NCI-H1105 (cell line): ENCODE data around the gene EIF4E2.
"Not testable (repeated sequence)": the region's sequence is repeated elsewhere in the genome, so short reads cannot be mapped to it uniquely, and the experiment has no call there.

Source experiments
- DNase-seq: peaks from one replicate; lab custom pipeline; 2025; lab: John Stamatoyannopoulos, UW

The EIF4E2 gene

DNA sequence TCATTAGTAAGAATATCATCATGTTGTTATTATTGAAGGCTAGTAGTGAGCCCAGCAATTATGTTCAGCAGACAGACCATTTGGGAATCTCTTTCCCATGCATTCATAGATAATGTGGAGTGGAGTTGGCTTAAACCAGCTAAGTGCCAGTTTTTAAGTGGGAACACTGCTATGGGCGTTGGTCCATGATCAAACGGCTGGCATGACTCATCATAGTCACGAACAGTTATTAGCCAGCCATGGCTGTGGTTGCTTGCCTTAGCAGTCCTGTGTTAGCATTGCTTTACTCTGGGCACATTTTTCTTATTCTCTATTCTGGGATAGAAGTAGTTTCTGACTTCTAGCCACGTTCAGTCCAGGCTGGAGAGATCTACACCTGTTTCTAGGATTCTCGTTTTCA lies 17.7 kb downstream of the EIF4E2 start:
- DNase-seq = no peak

DNA sequence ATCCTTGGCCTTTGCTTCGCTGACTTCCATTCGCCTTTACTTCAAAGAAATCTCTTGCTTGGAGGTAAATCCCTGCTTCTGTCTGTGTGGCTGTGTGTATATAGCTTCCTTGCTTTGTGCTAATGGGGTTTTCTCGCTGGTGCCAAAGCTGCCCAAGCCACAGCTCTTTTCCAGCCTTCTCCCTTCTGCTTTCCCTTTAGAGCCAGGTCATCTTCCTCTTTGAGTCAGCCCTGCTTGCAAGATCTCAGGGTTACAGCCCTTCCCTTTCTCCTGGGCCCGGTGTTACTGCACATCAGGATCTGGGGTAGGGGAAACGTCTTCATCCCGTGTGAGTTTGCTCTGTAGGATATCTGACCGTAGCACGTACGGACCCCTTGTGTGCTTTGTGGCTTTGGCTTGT lies 19.1 kb downstream of the EIF4E2 start:
- DNase-seq = no peak

DNA sequence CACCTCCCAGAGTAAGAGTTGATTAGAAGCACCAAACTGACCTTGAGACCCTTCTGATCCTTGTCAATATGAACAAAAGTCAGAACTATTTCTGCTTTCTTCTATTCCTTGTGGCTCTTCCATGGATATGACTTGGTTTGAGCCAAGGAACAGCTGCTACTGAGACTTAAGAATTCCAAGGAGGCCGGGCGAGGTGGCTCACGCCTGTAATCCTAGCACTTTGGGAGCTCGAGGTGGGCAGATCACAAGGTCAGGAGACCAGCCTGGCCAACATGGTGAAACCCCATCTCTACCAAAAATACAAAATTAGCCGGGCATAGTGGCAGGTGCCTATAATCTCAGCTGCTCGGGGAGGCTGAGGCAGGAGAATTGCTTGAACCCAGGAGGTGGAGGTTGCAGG lies 20.0 kb downstream of the EIF4E2 start:
- not testable (repeated sequence) for DNase-seq

DNA sequence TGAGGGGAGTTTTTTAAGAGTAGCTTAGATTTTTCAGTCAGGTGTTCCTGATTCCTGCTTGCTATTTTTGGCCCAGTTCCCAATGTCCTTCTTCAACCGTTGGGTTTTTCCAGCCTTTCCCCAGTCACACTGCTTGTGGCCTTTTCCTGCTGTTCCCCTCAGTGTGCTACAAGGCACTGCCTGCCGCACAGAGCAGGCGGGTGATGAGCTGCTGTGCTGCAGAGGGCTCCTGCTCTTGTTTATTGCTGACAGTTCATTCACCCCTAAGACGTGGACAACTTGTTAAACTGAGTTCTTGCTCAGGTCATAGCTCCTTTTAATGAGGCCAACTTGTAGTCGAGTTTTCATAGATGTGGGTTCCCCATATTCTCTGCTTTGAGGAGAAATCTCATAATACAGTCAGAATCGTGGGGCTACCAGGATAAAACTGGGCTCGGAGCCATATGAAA lies 20.6 kb downstream of the EIF4E2 start:
- DNase-seq = no peak

DNA sequence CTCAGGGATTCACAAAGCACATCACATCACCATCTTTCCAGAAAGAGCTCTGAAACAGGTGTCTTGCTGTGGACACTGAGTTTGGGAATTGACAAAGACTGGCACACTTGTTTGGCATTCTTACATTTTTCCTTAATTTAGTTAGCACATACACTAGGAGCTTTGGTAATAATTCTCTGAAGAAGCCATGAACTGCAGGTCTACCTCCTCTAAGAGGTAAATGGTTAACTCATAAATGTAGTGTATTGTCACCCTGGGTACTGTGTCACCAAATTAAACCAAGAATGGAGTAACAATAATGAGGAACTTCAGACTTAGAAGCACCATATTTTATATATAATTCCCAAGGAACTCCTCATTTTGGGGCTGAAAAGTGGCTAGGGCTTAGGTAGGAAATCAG lies 22.6 kb downstream of the EIF4E2 start:
- DNase-seq = no peak

DNA sequence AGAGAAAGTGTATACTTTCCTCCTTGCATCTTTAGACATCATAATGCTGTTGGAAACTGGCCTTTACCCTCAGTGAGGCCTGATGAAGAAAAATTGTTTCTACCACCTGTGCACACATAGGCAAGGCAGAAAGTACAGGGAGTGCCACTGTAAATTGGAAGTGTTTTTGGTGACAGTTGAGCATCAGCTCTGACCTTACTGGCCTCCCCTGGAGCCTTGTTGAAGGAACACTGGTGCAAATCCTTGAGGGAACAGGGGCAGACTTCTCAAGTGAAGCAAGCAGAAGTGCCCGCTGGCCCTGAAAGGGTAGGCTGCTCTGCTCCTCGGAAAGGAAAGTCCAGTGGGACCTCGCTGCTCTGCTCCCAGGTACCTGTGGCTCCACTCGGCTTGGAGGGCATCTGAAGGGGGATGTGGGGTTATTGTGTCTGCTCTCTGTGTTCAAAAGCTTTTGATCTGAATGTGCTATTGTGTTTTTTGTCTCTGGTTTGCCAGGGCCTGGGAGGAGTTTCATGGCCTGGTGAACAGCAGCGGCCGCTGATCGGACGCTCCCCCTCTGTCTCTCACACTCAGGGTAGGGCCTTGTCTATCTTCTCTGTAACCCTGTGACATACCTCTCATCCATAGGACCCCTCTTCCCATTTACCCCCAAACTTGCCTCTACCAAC lies 23.4 kb downstream of the EIF4E2 start:
- DNase-seq = no peak

DNA sequence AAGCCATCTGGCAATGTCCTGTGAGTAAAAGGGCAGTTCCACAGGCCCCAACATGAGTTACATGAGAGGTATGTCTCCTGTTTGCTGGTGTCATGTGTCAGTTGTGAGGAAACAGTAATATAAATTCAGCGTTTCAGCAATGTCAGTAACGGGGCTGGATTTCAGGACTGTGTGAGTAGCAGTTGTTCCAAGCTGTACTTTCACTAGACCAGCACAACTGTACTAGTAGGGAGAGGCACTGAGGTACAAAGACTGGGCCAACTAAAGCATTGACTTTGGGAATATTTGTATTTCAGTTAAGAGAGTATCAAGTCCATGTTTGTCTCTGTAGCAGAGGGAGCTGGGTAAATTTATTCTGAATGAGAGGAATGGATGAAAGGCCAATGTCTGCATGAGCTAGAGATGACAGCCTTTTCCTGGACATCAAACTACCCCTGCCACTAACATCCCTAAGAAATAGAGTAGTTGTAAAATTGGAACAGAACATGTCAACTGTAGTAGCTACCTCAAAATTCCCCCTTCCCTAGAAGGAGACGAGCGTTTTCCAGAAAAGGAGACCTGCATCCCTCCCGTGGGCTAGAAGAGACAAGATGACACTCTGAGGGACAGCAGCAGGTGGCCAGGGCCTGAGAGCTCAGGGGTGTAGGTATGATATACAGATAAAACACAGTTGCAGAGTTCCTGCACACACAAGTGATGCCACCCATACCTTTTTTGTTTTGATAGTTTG lies 24.4 kb downstream of the EIF4E2 start:
- DNase-seq = no peak

DNA sequence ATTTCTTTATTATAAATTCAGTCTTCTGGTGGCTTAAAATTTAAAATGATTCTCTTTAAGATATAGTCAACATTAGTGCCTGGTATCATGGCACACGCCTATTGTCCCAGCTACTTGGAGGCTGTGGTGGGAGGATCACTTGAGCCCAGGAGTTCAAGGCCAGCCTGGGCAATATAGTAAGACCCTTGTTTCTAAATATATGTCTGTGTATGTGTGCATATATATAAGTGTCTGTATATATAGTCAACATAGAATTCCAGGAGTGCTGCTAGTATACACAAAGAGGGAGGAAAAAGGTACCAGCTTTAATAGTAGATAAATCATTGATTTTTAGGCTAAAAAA lies 24.9 kb downstream of the EIF4E2 start:
- DNase-seq = no peak

DNA sequence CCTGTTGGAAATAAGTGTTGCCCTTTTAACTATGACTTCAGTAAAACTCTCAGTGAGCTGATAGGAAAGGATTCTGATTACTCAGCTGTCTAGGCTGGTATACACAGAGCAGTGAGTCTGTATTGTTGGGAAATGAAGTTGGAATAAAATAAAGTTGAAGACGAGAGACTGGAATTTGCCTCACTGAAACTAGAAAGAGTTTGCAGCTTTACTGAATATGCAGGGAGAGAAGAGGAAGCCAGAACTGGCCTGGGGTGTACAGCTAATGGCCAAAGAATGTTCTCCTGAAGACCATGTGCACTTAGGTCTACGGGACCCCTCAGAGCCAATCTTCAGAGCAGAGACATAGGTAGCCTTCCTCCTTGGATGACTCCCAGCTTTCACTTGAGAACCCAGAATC lies 26.5 kb downstream of the EIF4E2 start:
- no peak for DNase-seq

DNA sequence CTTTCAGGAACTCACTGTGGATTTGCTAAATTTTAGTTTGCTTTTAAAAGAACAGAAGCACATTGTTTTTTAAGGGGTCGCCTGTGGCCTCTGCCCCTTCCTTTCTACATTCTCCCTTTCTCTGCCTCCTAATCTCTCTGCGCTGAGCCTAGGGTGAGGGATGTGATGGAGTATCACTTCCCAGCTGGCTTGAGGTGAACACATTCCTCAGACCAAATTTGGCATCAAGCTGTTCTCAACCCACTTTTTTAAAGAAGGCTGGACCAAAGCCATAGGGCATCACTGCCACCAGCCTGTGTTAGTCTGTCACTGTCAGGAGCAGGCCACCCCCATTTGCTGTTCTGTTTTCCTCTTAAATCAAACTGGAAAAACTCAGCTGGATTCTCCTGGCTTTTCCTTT lies 27.4 kb downstream of the EIF4E2 start:
- no peak for DNase-seq

DNA sequence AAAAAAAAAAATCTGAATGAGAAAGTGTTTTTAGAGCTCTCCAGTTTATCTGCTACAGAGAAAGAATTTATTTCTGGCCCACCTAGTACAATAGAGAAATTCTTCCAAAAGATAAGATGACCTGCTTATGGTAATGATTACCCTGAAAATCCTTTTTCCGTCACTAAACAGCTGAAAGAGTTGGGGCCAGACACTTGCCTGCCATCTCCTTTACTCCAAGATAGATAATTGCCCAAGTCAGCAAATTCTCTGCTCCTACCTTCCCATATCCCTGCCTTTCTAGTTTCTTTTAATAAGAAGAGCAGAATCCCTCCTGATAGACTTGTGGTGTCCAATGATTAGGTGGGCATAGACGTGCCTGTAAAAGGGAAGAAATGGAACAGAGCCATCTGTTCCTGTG lies 28.1 kb downstream of the EIF4E2 start:
- no peak for DNase-seq

DNA sequence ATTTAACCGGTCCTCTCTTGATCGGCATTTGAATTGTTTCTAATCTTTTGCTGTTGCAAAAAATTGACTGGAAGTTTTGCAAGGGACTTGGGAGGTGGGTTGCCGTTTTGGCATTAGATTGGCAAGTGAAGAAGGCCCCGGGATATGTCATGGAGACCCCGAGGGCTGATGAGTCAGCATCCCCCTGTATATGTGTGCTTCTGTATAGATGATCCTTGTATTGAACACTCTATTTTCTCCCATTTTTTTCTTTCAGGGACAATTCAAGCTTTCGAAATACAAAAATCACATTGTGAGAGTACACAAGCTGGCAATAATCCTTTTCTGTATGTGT lies 30.1 kb downstream of the EIF4E2 start:
- DNase-seq = no peak

DNA sequence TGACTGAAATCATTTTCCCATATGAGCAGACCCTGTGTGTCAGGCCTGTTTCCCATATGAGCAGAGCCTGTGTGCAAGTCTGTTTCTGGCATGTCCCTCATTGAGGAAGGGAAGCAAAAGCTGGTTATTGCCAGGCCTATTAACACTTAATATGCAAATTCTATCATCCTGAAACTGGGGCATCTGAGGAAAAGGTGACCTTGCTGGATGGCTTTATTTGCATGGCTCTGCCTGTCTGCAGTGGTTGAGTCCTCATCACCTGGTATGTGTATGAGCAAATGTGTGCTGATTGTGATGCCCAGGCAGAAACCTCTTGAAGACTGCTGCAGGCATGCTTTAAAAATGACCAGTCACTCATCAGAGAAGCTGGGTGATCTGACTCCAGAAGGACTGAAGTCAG lies 31.2 kb downstream of the EIF4E2 start:
- no peak for DNase-seq

DNA sequence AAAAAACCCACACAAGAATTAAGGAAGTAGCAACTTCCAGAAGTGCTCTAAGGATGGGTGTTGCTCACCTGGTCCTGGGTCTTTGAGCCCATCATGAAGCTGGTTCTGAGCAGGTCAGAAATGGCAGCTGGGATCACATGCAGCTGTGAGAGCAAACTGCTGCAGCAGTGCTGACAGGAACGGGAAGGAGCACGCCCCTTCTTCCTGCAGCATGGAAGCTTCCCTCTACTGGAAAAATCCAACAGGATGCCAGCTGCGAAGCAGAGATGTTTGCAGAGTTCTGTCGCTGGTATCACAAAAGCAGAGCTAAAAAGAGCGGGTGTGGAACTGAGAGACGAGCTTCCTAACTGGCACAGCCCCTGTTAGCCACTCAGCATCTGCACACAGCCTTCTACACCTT lies 33.7 kb downstream of the EIF4E2 start:
- no peak for DNase-seq

DNA sequence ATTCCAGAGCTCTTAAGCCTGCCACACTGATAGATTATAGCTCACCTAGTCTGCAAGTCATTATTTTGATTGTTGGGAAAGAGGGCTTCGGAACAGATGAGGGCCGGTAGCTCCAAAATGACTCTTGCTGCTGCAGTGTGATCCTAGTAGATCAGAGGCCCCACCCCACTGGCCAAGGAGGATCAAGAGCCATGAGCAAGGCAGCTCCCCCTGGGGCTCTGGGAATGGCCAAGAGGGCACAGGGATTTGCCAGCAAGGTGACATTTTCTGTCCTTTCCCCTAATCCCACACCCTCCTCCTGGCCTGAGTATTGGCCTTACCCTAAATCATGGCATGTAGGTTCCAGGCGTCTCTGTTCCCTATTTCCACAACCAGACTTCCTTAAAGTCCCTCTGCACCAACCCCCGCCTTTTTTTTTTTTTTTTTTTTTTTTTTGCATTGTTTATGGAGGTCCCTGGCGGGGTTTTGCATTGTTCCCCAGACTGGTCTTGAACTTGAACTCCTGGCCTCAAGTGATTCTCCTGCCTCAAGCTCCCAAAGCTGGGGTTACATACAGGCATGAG lies 36.5 kb downstream of the EIF4E2 start:
- no peak for DNase-seq

DNA sequence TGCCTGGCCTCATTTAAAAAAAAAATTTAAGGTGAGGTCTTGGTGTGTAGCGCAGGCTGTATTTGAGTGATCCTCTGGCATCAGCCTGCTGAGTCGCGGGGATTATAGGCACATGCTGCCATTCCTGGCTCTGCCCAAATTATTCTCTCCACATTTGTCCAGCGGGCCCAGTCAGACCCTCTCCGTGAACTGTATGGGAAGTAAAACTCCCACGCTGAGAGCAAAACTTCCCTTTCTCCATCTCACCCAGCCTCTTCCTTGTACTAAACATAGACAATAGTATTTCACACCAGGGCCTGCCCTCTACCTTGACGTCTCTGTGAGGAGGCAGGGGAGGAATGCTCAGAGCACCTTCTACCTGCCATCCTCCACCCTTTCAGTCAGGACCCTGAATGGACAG lies 37.0 kb downstream of the EIF4E2 start:
- no peak for DNase-seq

DNA sequence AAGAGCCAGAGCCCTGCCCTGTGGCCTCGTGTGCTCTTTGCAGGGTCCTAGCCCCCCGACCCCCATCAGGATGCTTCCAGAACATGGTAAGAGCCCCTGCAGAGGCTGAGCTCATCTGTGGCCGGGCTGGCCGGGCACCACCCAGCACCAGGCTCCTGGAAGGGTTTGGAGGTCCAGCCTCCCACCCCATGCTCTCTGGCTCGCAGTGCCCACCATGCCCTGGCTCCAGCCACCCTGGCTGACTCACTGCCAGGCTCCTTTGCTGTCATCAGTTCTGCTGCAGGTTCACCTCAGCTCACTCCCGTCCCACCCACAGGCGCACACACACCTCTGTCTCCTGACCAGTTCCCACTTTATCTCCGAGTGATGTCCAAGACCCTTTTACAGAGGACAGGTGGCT lies 37.5 kb downstream of the EIF4E2 start:
- DNase-seq = no peak

DNA sequence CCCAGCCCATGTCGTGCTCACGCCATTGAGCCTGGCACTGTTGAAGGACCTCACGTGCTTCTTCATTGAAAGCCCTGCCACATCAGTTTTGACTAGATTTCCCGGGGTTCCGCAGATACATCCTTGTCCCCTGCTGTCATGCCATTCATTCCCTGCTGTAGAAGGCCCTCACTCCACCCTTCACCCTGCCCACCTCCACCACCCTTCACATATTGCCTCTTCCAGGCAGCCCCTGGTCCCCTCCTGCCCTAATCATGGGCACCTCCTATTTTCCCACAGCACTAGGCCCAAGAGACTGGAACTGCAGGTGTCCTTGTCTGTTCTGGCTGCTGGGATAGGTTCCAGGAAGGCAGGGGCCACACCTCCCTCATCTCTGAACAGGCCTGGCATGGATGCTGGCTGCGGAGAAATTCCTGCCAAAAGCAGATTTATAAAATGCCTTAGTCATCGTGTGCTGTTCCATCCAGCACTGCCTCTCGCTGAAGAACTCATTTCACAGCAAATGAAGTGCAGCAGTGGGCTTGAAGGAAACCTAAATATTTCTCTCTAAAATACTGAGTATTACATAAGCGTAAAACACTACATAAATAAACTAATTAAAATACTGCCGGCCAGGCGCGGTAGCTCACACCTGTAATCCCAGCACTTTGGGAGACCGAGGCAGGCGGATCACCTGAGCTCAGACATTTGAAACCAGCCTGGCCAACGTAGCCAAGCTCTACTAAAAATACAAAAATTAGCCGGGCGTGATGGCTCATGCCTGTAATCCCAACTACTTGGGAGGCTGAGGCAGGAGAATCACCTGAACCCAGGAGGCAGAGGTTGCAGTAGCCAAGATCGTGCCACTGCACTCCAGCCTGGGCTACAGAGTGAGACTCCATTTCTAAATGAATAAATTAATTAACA lies 38.4 kb downstream of the EIF4E2 start:
- DNase-seq = no peak

DNA sequence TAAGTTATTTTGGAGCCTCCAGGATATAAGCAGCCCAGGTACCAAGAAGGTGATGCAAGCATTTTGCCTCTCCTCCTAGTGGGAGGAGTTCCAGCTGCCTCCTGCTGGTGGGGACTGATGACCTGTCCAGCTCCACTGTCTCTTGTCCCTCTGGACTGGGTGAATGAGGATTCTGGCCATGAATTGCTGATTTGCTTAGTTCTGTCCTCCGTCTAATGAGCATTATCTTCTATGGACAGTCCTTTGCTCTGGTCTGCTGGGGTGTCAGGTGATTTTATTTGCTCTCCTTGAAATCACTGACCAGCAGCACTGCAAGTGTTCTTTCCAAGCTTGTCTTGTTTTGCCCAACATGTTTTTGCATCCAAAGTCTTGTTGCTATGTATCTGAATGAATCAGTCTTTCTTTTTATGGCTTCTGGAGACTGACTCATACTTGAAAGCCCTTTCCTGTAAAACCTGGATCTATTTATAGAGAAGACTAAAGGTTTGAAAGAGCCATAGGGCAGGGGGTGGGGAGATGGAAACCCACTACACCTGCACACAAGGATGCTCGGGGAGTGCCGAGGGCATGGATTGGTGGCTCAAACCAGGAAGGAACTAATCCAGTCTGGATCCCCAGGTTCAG lies 42.4 kb downstream of the EIF4E2 start:
- DNase-seq = no peak

DNA sequence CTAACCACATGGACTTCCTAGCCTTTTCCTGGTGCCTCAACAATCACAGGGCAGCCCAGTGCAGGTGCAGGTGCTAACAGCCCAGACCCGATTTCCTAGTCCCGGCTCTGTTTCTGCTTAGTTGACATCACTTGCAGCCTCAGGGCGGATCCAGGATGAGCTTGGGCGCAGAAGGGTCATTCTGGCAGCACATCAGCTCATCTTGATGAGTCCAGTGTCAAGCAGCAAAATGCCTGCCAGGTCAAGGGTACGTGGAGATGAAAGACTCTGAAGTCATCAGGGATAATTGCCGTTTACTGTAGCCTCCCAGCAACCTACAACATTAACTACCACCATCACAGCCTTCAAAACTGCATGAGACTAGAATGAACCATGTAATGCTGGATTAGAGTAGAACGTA lies 43.5 kb downstream of the EIF4E2 start:
- DNase-seq = no peak

DNA sequence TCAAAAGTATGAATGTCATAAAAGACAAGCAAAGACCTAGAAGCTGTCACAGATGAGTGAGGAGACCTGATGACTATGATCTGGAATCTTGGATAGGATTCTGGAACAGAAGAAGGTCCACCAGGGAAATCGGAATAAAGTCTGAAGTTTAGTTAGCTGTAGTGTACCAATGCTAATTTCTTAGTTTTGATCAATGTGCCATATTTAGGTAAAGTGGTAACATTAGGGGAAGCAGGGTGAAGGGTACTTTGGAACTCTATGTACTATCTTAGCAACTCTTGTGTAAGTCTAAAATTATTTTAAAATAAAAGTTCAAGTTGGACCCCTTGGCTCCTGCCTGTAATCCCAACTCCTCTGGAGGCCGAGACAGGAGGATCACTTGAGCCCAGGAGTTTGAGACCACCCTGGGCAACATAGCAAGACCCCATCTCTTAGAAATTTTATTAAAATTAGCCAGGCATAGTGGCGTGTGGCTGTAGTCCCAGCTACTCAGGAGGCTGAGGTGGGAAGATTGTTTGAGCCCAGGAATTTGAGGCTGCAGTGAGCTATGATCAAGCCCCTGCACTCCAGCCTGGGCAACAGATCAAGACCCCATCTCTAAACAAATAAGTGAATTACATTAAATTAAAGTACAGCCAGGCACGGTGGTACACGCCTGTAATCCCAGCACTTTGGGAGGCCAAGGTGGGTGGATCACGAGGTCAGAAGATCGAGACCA lies 47.0 kb downstream of the EIF4E2 start:
- DNase-seq = no peak

DNA sequence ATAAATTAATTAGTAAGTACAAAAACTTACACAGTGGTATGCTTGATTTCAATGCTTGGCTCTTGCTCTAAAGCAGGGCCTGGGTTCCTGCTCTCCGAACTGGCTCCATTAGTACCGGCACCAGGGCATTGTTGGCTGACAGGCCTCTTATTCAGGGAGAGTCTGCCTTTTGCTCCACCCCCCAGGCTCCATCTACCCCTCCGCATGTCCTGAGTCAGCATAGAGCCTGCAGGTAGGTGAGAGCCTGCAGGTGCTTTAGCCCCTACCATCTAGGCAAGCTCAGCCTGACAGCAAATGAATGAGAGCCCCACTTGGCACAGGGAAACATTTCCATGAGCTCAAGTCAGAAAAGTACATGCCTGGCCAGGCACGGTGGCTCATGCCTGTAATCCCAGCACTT lies 47.8 kb downstream of the EIF4E2 start:
- no peak for DNase-seq
